Epithelial cell of esophagus (primary cell): ENCODE measurements around the gene MTARC2.

Experiments
- DNase-seq: peaks from one replicate; pipeline ENCODE4 v3.0.0; 2010; ENCODE audit warnings: low read depth
- H3K4me3 ChIP-seq: 2 replicates; pipeline ENCODE4 v1.5.1; 2011; ENCODE audit warnings: mild to moderate bottlenecking, low read length, control low read depth
- TF ChIP-seq, protein P1 (sequence below): IDR thresholded peaks from 2 replicates; pipeline ENCODE4 v1.5.1; 2011; ENCODE audit warnings: low read depth, mild to moderate bottlenecking, low read length, control low read depth, inconsistent platforms; ENCODE audit not compliant: insufficient read depth; ENCODE audit errors: missing control alignments

MTARC2 gene

GRCh38 chr1:220776254-220776653, 28.1 kb downstream of the MTARC2 start:
- no peak overlapping the region for H3K4me3 ChIP-seq
- TF ChIP-seq, protein P1, sequence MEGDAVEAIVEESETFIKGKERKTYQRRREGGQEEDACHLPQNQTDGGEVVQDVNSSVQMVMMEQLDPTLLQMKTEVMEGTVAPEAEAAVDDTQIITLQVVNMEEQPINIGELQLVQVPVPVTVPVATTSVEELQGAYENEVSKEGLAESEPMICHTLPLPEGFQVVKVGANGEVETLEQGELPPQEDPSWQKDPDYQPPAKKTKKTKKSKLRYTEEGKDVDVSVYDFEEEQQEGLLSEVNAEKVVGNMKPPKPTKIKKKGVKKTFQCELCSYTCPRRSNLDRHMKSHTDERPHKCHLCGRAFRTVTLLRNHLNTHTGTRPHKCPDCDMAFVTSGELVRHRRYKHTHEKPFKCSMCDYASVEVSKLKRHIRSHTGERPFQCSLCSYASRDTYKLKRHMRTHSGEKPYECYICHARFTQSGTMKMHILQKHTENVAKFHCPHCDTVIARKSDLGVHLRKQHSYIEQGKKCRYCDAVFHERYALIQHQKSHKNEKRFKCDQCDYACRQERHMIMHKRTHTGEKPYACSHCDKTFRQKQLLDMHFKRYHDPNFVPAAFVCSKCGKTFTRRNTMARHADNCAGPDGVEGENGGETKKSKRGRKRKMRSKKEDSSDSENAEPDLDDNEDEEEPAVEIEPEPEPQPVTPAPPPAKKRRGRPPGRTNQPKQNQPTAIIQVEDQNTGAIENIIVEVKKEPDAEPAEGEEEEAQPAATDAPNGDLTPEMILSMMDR = no peak
- DNase-seq = no peak

GRCh38 chr1:220776720-220777326, 28.7 kb downstream of the MTARC2 start:
- no peak overlapping the region for H3K4me3 ChIP-seq
- peak; percentile 77 for DNase-seq
- TF ChIP-seq, protein P1 = peak; percentile 91

- DNase-seq = no peak
- TF ChIP-seq, protein P1 = no peak
- H3K4me3 ChIP-seq = no peak overlapping the region
Observed at GRCh38 chr1:220783453-220783852, 35.3 kb downstream of the MTARC2 start.

DNA sequence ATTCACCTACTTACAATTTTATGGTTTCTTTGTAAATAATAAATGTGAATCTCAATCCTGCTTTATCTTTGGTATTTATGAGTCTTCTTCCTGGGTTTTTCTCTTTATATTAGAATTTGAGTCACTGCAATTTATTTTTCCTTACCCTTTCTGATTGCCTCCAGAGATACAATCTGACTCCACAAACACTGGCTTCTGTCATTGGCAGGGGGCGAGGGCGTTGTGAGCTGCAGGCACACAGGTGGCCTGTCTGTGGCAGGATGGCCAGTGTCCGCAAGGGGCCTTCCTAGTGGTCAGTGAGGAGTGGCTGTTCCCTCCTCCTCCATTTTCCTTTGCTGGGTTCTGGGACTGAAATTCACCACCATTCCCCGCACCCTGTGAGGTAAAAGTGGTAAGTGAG, 36.6 kb downstream of the MTARC2 start:
- DNase-seq = no peak
- TF ChIP-seq, protein P1 = no peak
- no peak overlapping the region for H3K4me3 ChIP-seq

- TF ChIP-seq, protein P1 = no peak
- DNase-seq = no peak
- H3K4me3 ChIP-seq = no peak overlapping the region
Observed at GRCh38 chr1:220785166-220786056, 37.3 kb downstream of the MTARC2 start.

DNA sequence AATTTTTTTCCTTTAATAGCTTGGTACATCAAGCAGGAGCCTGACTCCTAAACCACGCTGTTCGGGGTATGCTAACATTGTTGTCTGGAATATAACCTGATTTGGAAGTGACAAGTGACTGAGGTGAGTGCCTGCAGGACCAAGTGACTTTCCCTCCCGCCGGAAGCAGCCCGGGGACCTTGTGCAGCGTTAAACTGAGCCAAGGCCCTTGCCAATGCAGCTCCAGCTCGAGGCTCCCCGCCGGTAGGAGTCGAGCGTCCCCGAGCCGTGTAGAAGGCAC, 37.9 kb downstream of the MTARC2 start:
- TF ChIP-seq, protein P1 = no peak
- no peak overlapping the region for H3K4me3 ChIP-seq
- no peak for DNase-seq
